Fibroblast of lung (primary cell): ENCODE measurements around the gene CARD10. TPM values are rescaled to one million over a fixed set of nuclear protein-coding genes. Genes with fewer than 3 reads are reported as not detected.

Experiments used
- DNase-seq, 2 donors: peaks; one replicate each; pipeline versions ENCODE4 v3.0.0 to v3.0.0-alpha.2; 2010; ENCODE audit warnings: low read depth in 2 of 2
- H2AFZ ChIP-seq: 2 replicates; pipeline ENCODE4 v1.5.1; 2012; ENCODE audit warnings: low read length, control low read depth, inconsistent platforms
- H3K27ac ChIP-seq: 2 replicates; pipeline ENCODE4 v1.5.1; 2011; ENCODE audit warnings: low read length, control low read depth; ENCODE audit not compliant: insufficient read depth
- H3K27me3 ChIP-seq: 2 replicates; pipeline ENCODE4 v1.5.1; 2011; ENCODE audit warnings: mild to moderate bottlenecking, low read length; ENCODE audit not compliant: control insufficient read depth, insufficient read depth
- H3K36me3 ChIP-seq: 2 replicates; pipeline ENCODE4 v1.5.1; 2011; ENCODE audit warnings: low read length; ENCODE audit not compliant: control insufficient read depth, insufficient read depth
- H3K4me1 ChIP-seq: 2 replicates; pipeline ENCODE4 v1.5.1; 2011; ENCODE audit warnings: low read length; ENCODE audit not compliant: control insufficient read depth, insufficient read depth; ENCODE audit errors: extremely low read depth
- H3K4me2 ChIP-seq: 2 replicates; pipeline ENCODE4 v1.5.1; 2011; ENCODE audit warnings: low read length, control low read depth; ENCODE audit not compliant: insufficient read depth; ENCODE audit errors: extremely low read depth
- H3K4me3 ChIP-seq, 4 experiments: fragments of 200-600 bp in 1 of 4; sonication (generic) in 1 of 4; replicated peaks in 1 of 4; 2 replicates each; pipeline ENCODE4 v1.5.1; 2011 to 2016; ENCODE audit warnings: low read length in 4 of 4, low read depth in 3 of 4, mild to moderate bottlenecking in 3 of 4, control low read depth in 2 of 4, inconsistent platforms in 1 of 4, mixed read lengths in 1 of 4; ENCODE audit not compliant: insufficient read depth in 1 of 4; ENCODE audit errors: control extremely low read depth in 1 of 4
- H3K79me2 ChIP-seq: 2 replicates; pipeline ENCODE4 v1.5.1; 2012; ENCODE audit warnings: mild to moderate bottlenecking, low read length, inconsistent platforms; ENCODE audit not compliant: control insufficient read depth, insufficient read depth
- H3K9ac ChIP-seq: 2 replicates; pipeline ENCODE4 v1.5.1; 2011; ENCODE audit warnings: mild to moderate bottlenecking, low read length, control low read depth; ENCODE audit not compliant: insufficient read depth
- H3K9me3 ChIP-seq: 2 replicates; pipeline ENCODE4 v1.5.1; 2012; ENCODE audit warnings: low read depth, low read length; ENCODE audit not compliant: control insufficient read depth, insufficient read depth
- H4K20me1 ChIP-seq: 2 replicates; pipeline ENCODE4 v1.5.1; 2011; ENCODE audit warnings: low read length; ENCODE audit not compliant: control insufficient read depth, insufficient read depth; ENCODE audit errors: extremely low read depth
- CTCF ChIP-seq, 2 donors: IDR thresholded peaks in 1 of 2; conservative IDR thresholded peaks in 1 of 2; 1 replicate in 1 of 2; 2 replicates in 1 of 2; pipeline ENCODE4 v1.5.1; 2011 to 2012; ENCODE audit warnings: low read length in 2 of 2, control low read depth in 1 of 2, inconsistent platforms in 1 of 2, low read depth in 1 of 2, mild to moderate bottlenecking in 1 of 2
- EZH2 ChIP-seq: IDR thresholded peaks from 2 replicates; pipeline ENCODE4 v1.5.1; 2012; ENCODE audit warnings: low read length, control low read depth, mild to moderate bottlenecking; ENCODE audit errors: missing control alignments
- polyA plus RNA-seq, 2 donors: library from polyadenylated mRNA; depleted of rRNA in 1 of 2; stranded (reverse) in 1 of 2; unstranded in 1 of 2; fragments of >200 nt; gene quantifications; 2 replicates each; pipeline ENCODE4 v1.2.1, GENCODE V29; 2011 to 2012; ENCODE audit warnings: missing spikeins in 1 of 2
- total RNA-seq: library from RNA; depleted of rRNA; stranded (reverse); fragments of >200 nt; gene quantifications from 2 replicates; pipeline ENCODE4 v1.2.1, GENCODE V29; 2014

The CARD10 gene
- total and polyA plus RNA-seq, 2 donors (not counting 1 experiment from before 2014, with no cell fraction given): 1.6 to 2.3 TPM

GRCh38 chr22:37491106-37491505, 28.1 kb downstream of the CARD10 start:
- TF ChIP-seq CTCF (conservative IDR thresholded peaks at IDR 0.05 in 1 of 2, IDR thresholded peaks at IDR 0.05 in 1 of 2; ENCODE audit: low read depth in 1 of 2, low read length in 2 of 2): no peak
- no peak for TF ChIP-seq EZH2

GRCh38 chr22:37489983-37490382, 29.2 kb downstream of the CARD10 start:
- H3K36me3 ChIP-seq: no peaks in the 10 kb centered on the region
- H2AFZ ChIP-seq: no peak overlapping the region
- no peaks in the 10 kb centered on the region for H4K20me1 ChIP-seq
- no peak for TF ChIP-seq CTCF (conservative IDR thresholded peaks at IDR 0.05 in 1 of 2, IDR thresholded peaks at IDR 0.05 in 1 of 2; ENCODE audit: low read depth in 1 of 2, low read length in 2 of 2)
- TF ChIP-seq EZH2: no peak
- H3K27me3 ChIP-seq: no peaks in the 10 kb centered on the region
- DNase-seq: no peak
- H3K27ac ChIP-seq: no peak overlapping the region
- no peak overlapping the region for H3K4me2 ChIP-seq
- H3K4me3 ChIP-seq: no peak overlapping the region
- no peak overlapping the region for H3K9ac ChIP-seq
- H3K4me1 ChIP-seq: no peaks in the 10 kb centered on the region
- H3K9me3 ChIP-seq: no peaks in the 10 kb centered on the region
- no peaks in the 10 kb centered on the region for H3K79me2 ChIP-seq

More at GRCh38 chr22:37491106-37491505, 28.1 kb downstream of the CARD10 start:
- Histone ChIP-seq H3K4me1 (no peaks in the 10 kb centered on the region), H3K9me3 (no peaks in the 10 kb centered on the region), H3K9ac (no peak overlapping the region), H2AFZ (no peak overlapping the region), H3K36me3 (no peaks in the 10 kb centered on the region), H3K79me2 (no peaks in the 10 kb centered on the region), H3K4me3 (no peak overlapping the region), H3K4me2 (no peak overlapping the region), H3K27ac (no peak overlapping the region), H3K27me3 (no peaks in the 10 kb centered on the region), H4K20me1 (no peaks in the 10 kb centered on the region)
- DNase-seq: no peak

- Histone ChIP-seq H3K9me3 (no peaks in the 10 kb centered on the region), H3K4me1 (peaks cover 2% of the 10 kb centered on the region), H4K20me1 (no peaks in the 10 kb centered on the region), H3K4me3 (no peak overlapping the region), H2AFZ (no peak overlapping the region), H3K27me3 (peaks cover 3% of the 10 kb centered on the region), H3K36me3 (no peaks in the 10 kb centered on the region), H3K79me2 (no peaks in the 10 kb centered on the region), H3K9ac (no peak overlapping the region), H3K27ac (no peak overlapping the region), H3K4me2 (no peak overlapping the region)
- DNase-seq: no peak
- TF ChIP-seq EZH2 (no peak), CTCF (conservative IDR thresholded peaks at IDR 0.05 in 1 of 2, IDR thresholded peaks at IDR 0.05 in 1 of 2; ENCODE audit: low read depth in 1 of 2, low read length in 2 of 2) (no peak)
Measured at GRCh38 chr22:37488337-37489135, 30.7 kb downstream of the CARD10 start.
